Kidney (tissue), 14 donors: ENCODE results near the gene ARHGEF11. TPM values are rescaled to one million over a fixed set of nuclear protein-coding genes. Genes with fewer than 3 reads are reported as not detected.

Experiments
- DNase-seq, 5 donors: peaks; one replicate each; pipeline ENCODE4 v3.0.0-alpha.2; 2013 to 2020
- FAIRE-seq: peaks from 2 replicates; lab custom pipeline; 2012; peaks lifted over from hg19 to GRCh38; lab: Jason Lieb, UNC
- H3K27ac ChIP-seq, 2 donors: one replicate each; pipeline ENCODE4 v1.7.0; 2013; ENCODE audit warnings: low read depth in 2 of 2, low read length in 2 of 2, inconsistent platforms in 1 of 2
- H3K27me3 ChIP-seq: one replicate; pipeline ENCODE4 v1.7.1; 2013; ENCODE audit warnings: low read length, inconsistent platforms; ENCODE audit not compliant: control insufficient read depth, insufficient read depth
- H3K36me3 ChIP-seq, 3 donors: one replicate each; pipeline versions ENCODE4 v1.7.0 to v1.7.1; 2013; ENCODE audit warnings: low read length in 3 of 3, control low read depth in 1 of 3, inconsistent platforms in 1 of 3; ENCODE audit not compliant: insufficient read depth in 3 of 3, control insufficient read depth in 2 of 3
- H3K4me1 ChIP-seq, 3 donors: one replicate each; pipeline versions ENCODE4 v1.7.0 to v1.7.1; 2013; ENCODE audit warnings: low read length in 3 of 3, inconsistent platforms in 1 of 3, low read depth in 1 of 3; ENCODE audit not compliant: control insufficient read depth in 2 of 3, insufficient read depth in 2 of 3
- H3K4me3 ChIP-seq, 3 donors: one replicate each; pipeline versions ENCODE4 v1.7.0 to v1.8.1; 2013; ENCODE audit warnings: low read length in 3 of 3, control low read depth in 1 of 3, inconsistent platforms in 1 of 3
- H3K9ac ChIP-seq, 3 donors: one replicate each; pipeline versions ENCODE4 v1.7.0 to v1.7.1; 2013; ENCODE audit warnings: low read length in 3 of 3, control low read depth in 1 of 3, inconsistent platforms in 1 of 3
- H3K9me3 ChIP-seq, 3 donors: one replicate each; pipeline versions ENCODE4 v1.7.0 to v1.7.1; 2013; ENCODE audit warnings: low read length in 3 of 3, control low read depth in 1 of 3, inconsistent platforms in 1 of 3; ENCODE audit not compliant: control insufficient read depth in 2 of 3, insufficient read depth in 1 of 3
- CTCF ChIP-seq: IDR thresholded peaks from 3 replicates; pipeline ENCODE4 v1.5.1; 2012; ENCODE audit warnings: mild to moderate bottlenecking, moderate library complexity, borderline replicate concordance; ENCODE audit not compliant: insufficient read depth; ENCODE audit errors: extremely low read depth
- intact Hi-C: fragments of 100-400 bp; cut with DNase I; formaldehyde crosslinking; loops from one replicate; pipeline ENCODE4 v1.11.1; 2022
- polyA plus RNA-seq: library from polyadenylated mRNA; stranded (reverse); fragments of 350-450 nt; fragmentation: Illumina TruSeq; extraction: RNeasy Lipid Tissue Mini Kit (QIAGEN cat#74804); gene quantifications from one replicate; pipeline ENCODE4 v1.2.3, GENCODE V29; 2014; ENCODE audit warnings: low read depth, low replicate concordance; ENCODE audit not compliant: insufficient read depth
- total RNA-seq: library from RNA; stranded (reverse); fragmentation: NEBNext Ultra II Directional; extraction: Animal tissue kit (Norgen Biotek cat#: 25700); gene quantifications from one replicate; pipeline ENCODE4 v1.2.1, GENCODE V29; 2021
- donor health status: control.
- donor health status: control.
- donor health status: control.
- donor health status: control.
- donor health status: control.
- donor health status: DM: yes; HTN: yes; CAD: no.
- donor health status: Normal renal cell carcinoma (clear cell type).

ARHGEF11 gene
- total and polyA plus RNA-seq, 2 donors from 2014 or later, result 8.8 to 36.4 TPM

- H3K27me3 ChIP-seq, result no peaks in the 10 kb centered on the region
- TF ChIP-seq CTCF, result no peak
- H3K9ac ChIP-seq, result no peak overlapping the region
- H3K4me3 ChIP-seq, result no peak overlapping the region
- intact Hi-C loops, result no loop called here
- DNase-seq (peak in 2 of 5 donors; percentile 30 to 38), FAIRE-seq (no peak)
- peaks cover 2 to 32% (median 23%) of the 10 kb centered on the region in 3 donors for H3K36me3 ChIP-seq
- H3K9me3 ChIP-seq, result no peaks in the 10 kb centered on the region
- no peaks in the 10 kb centered on the region for H3K4me1 ChIP-seq
- H3K27ac ChIP-seq, result no peak overlapping the region
These were observed 109.9 kb downstream of the ARHGEF11 start for GRCh38 chr1:156935505-156936128.

- DNase-seq, result no peak
- H3K4me3 ChIP-seq, result no peak overlapping the region
- FAIRE-seq, result no peak
- H3K27ac ChIP-seq, result no peak overlapping the region
- intact Hi-C loops, result no loop called here
- no peaks in the 10 kb centered on the region for H3K4me1 ChIP-seq
- H3K36me3 ChIP-seq, result peaks cover 0 to 8% (median 5%) of the 10 kb centered on the region in 3 donors
- no peak for TF ChIP-seq CTCF
- H3K27me3 ChIP-seq, result peaks cover 8% of the 10 kb centered on the region
- H3K9ac ChIP-seq, result no peak overlapping the region
- no peaks in the 10 kb centered on the region for H3K9me3 ChIP-seq
These were observed 112.4 kb downstream of the ARHGEF11 start for GRCh38 chr1:156933136-156933535.

- FAIRE-seq (no peak), DNase-seq (peak in 1 of 5 donors; percentile 46)
- Histone ChIP-seq H3K4me1 (no peaks in the 10 kb centered on the region), H3K27ac (no peak overlapping the region), H3K4me3 (no peak overlapping the region), H3K9me3 (no peaks in the 10 kb centered on the region), H3K9ac (no peak overlapping the region), H3K27me3 (peaks cover 11% of the 10 kb centered on the region), H3K36me3 (peaks cover 0 to 5% (median 4%) of the 10 kb centered on the region in 3 donors)
- intact Hi-C loops, result no loop called here
- no peak for TF ChIP-seq CTCF
These were observed 113.4 kb downstream of the ARHGEF11 start for GRCh38 chr1:156931974-156932710.
